ENCODE results near the gene GNAI3.

GNAI3 gene

DNA sequence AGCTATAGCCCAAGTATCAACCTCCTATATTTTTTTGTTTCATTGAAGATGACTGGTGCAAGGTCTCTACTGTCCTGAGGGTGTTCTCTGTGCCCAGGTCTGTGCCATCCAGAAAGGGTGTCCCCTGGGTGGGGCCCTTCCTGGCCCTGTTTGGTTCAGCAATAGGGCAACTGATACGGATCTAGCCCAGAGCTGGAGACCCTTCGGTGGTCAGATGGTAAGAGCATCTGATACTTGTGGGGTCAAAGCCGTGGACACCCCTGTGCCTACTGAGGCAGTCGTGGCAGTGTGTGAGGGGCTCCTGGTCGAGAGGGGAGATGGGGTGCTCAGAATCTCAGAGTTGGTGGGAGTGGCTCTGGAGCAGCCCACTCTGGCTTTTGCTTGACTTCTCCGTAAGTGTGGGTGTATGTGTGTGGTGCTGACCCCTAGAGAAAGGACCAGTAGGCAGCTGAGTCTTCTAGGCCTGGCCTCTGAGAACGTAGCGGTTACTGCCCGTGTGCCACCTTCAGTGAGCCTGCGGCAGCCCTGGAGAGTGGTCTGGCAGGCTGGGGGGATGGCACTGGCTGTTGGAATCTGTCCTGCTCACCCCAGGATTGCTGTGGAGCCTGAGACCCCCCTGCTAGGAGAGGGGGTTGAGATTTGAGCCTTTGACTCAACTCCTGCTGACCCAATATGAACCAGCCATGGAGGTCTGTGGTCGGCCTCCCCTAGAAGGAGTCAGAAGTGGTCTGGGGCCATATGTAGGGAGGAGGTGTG lies 73.9 kb downstream of the GNAI3 start:
- no peak for DNase-seq (ENCODE audit: low read depth in 2 of 2, low spot score in 1 of 2)

DNA sequence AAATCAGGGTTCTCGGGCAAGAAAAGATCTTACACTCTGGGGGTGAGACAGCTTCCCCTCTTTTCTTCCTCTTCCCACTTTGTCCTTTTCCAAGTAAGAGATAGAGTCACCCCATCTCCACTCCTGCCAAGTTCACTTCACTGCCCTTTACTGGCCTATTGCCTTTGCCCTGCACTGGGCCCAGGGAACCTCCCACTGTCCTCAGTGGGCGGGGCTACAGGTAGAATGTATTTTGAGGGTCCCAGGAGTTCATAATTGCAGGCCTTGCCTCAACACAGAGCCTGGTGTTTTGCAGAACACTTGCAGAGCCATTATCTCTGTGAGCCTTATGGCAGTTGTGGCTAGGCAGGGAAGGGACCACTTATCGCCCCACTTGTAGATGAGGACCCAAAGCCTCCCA lies 74.5 kb downstream of the GNAI3 start:
- DNase-seq (ENCODE audit: low read depth in 2 of 2, low spot score in 1 of 2), result no peak

DNA sequence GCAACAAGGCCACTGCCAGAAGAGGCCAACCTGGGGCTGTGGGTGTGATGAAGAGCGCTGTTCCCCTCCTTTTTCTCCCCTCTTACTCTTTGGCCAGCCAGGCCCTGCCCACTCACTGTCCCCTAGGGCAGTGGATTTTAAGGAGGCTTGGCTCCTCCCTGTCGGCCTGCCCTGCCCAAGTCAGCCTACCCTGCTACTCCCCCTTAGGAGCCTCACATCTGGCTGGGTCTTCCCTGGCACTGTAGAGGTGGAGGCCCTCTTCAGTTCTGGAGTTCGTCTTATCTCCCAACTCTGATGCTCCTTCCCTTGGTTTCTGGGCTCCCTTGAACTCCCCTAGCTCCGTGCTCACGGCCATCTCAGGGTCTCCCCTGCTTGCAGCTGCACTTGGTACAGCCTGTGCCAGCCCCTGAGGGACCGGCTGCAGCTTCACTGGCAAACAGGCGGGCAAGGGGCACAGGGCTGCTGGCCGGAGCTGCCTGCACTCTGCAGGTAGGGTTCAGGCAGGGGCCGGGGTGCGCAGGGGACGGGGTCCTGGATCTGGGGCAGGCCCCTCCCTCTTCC lies 75.3 kb downstream of the GNAI3 start:
- no peak for DNase-seq (ENCODE audit: low read depth in 2 of 2, low spot score in 1 of 2)

DNA sequence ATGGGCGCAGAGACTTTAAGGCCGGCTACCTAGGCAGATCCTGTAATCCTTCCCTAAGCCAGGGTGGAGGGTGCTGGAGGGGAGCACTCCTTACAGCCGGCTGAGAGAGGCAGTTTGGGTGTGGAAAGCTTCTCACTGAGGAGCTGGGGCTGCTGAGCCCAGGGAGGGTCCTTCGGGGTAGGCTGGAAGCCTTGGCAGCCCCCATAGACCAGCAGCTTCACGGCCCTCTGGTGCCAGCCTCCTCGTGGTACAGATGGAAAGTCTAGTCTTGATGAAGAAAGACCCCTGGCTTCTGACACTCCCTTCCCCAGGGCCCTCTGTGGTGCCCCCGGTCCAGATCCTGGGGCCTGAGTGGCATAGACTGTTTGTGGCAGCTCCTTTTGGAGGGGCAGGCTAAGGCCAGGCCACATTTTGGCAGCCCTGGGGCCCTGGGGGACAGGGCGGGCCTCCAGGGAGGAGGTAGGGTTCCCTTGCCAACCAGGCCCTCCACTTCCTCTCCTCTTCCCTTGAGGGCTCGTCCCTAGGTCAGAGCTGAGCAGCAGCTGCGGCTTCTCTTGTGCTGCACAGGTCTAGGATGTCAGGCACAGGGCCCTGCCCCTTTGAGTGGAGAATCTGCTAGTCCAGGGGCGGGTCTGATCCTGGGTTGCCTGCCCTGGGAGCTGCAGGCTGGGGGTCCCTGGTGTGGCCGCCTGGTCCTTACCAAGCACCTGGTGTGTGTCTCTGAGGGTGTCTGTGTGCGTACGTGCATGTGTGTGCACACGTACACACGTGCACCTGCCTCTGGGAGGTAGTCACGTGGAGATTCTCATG lies 76.0 kb downstream of the GNAI3 start:
- no peak for DNase-seq (ENCODE audit: low read depth in 2 of 2, low spot score in 1 of 2)

DNA sequence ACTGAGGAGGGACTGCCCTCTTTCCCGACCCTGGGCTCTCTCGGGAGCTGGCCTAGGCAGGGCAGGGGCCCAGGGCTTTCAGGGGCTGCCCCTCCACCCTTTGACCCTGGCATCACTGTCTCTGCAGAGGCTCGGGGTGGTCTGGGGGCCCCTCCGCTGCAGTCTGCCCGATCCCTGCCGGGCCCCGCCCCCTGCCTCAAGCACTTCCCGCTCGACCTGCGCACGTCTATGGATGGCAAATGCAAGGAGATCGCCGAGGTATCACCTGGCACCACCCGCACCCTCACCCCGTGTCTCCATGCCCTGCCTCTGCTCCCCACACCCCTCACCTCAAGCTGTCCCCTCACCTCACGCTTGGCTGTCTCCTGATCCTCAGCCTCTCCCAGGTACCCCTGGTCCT lies 76.8 kb downstream of the GNAI3 start:
- DNase-seq (ENCODE audit: low read depth in 2 of 2, low spot score in 1 of 2), result no peak

DNA sequence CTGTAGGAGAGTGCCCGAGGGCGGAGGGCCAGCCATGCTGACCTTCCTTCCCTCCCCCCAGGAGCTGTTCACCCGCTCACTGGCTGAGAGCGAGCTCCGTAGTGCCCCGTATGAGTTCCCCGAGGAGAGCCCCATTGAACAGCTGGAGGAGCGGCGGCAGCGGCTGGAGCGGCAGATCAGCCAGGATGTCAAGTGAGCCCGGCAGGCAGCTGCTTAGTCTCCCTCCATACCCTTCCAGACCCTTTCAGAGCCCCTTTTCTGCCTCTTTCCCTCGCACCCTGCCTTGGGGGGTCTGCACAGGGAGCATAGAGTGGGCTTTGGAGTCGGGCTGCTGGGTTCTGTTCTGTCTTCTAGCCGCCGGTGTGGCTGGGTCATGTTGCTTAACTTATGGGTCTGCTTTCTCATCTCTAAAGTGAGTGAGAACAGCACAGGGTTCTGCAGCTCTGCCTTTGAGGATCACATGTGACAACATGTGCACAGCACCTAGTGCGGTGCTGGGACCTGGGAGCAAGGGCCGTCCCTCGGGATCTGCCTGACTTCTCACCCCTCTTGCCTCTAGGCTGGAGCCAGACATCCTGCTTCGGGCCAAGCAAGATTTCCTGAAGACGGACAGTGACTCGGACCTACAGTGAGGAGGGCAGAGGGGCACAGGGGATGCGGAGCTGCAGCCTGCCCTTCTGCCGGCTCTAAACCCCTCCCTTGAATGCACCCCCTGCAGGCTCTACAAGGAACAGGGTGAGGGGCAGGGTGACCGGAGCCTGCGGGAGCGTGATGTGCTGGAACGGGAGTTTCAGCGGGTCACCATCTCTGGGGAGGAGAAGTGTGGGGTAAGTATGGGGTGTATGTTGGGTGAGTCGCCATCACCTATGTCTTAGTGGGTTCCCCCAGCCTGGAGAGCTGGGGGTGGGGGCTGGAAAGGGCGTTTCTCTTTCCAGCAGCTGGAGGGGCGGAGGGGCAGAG lies 77.5 kb downstream of the GNAI3 start:
- no peak for DNase-seq (ENCODE audit: low read depth in 2 of 2, low spot score in 1 of 2)

DNA sequence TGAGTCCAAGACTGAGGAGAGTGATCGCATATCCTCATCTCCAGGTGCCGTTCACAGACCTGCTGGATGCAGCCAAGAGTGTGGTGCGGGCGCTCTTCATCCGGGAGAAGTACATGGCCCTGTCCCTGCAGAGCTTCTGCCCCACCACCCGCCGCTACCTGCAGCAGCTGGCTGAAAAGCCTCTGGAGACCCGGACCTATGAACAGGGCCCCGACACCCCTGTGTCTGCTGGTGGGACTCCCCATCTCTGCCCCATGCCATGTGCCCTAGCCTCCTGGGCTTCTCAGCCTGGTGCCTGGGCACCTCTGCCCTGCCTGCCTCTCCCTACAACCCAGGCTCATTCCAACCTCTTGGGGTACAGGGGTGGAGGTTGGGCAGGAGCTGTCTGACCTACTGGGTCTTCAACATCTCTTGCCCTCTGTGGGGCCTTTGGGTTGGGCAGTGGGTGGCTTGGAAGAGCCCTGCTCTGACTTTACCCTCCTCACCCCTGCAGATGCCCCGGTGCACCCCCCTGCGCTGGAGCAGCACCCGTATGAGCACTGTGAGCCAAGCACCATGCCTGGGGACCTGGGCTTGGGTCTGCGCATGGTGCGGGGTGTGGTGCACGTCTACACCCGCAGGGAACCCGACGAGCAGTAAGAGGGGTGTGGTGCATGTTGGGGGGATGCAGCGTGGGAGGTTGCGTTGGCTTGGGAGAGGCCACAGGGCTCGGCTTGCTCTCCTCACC lies 78.4 kb downstream of the GNAI3 start:
- no peak for DNase-seq (ENCODE audit: low read depth in 2 of 2, low spot score in 1 of 2)

DNA sequence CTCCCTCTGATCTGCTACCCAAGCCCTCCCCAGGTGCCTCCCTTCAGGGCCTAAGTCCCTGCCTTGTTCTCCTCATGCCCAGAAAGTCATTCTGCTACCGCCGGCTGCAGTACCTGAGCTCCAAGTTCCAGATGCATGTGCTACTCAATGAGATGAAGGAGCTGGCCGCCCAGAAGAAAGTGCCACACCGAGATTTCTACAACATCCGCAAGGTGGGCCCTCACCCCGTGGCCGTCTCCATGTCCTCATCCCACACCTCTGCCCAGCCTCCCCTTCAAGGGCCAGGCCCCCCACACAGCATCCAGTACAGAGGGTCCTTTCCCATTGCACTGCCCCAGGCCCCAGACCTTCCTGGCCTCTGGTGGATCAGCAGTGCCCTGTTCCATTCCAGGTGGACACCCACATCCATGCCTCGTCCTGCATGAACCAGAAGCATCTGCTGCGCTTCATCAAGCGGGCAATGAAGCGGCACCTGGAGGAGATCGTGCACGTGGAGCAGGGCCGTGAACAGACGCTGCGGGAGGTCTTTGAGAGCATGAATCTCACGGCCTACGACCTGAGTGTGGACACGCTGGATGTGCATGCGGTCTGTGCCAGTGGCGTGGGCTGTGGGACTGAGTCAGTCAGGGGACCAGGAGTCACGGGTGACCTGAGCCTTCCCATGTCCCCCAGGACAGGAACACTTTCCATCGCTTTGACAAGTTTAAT lies 79.4 kb downstream of the GNAI3 start:
- no peak for DNase-seq (ENCODE audit: low read depth in 2 of 2, low spot score in 1 of 2)

DNA sequence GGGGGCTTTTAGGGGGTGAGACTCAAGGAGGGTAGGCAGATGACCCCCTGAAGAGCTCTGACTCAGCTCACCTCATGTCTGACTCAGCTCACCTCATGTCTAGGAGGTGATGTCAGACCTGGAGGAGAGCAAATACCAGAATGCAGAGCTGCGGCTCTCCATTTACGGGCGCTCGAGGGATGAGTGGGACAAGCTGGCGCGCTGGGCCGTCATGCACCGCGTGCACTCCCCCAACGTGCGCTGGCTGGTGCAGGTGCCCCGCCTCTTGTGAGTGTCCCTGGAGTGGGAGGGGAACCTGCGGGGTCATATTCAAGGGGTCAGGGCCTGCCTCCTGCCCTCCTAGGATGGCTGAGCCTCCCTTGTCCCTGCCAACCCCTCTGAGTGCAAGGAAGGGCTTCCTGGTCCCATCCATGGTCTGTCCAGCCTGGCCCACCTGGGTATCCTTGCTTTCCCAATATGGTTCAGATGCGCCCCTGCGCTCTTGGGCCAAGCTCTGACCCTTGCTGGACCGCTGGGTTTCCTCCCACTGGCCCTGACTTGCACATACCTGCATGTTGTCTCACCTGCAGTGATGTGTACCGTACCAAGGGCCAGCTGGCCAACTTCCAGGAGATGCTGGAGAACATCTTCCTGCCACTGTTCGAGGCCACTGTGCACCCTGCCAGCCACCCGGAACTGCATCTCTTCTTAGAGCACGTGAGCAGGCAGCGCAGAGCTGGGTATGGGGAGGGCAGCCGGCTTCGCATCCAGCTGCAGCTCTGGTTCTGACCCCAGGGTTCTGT lies 80.3 kb downstream of the GNAI3 start:
- no peak for DNase-seq (ENCODE audit: low read depth in 2 of 2, low spot score in 1 of 2)

DNA sequence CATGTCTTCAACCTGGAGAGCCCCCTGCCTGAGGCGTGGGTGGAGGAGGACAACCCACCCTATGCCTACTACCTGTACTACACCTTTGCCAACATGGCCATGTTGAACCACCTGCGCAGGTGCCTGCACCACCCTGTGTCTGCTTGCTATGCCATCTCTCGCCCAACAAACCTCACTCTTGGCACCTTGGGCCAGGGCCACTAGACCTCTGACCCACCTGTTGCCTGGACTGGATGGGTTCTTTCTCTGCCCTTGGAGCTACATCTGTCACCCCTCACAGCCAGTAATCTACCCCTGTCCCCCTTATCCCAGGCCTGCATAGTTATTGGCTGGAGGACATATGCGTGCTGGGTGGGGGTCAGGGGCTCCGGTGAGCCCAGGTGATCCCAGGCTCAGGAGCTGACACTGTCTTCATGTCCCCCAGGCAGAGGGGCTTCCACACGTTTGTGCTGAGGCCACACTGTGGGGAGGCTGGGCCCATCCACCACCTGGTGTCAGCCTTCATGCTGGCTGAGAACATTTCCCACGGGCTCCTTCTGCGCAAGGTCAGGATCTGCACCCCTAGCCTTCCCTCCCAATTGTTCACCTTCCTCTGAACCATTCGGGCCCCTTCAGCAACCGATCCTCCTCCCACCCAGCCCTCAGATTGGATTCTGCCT lies 81.1 kb downstream of the GNAI3 start:
- no peak for DNase-seq (ENCODE audit: low read depth in 2 of 2, low spot score in 1 of 2)

DNA sequence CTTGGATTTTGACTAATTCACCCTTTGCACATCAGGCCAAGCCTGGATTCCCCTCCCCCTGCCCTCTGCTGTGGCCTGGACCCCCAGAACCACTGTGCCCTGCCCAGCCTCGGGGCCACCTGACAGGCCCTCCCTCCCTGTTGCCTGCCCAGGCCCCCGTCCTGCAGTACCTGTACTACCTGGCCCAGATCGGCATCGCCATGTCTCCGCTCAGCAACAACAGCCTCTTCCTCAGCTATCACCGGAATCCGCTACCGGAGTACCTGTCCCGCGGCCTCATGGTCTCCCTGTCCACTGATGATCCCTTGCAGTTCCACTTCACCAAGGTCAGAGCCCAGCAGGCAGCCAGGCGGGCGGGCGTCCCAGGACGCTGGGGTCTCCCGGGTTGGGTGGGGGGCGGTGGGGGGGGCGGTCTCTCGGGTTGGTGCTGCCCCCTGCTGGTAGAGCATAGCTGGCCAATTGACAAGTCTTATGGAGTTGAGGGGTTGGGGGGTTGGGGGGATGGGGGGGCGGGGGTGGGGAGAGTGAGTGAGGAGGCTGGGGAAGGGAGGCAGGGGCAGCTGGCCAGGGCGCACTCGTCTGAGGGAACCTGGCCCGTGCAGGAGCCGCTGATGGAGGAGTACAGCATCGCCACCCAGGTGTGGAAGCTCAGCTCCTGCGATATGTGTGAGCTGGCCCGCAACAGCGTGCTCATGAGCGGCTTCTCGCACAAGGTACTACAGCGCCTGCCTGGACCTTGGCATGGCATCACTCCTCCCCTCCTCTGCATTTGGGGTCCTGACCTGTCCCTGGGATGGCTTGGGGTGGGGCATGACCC lies 81.9 kb downstream of the GNAI3 start:
- DNase-seq (ENCODE audit: low read depth in 2 of 2, low spot score in 1 of 2), result no peak

DNA sequence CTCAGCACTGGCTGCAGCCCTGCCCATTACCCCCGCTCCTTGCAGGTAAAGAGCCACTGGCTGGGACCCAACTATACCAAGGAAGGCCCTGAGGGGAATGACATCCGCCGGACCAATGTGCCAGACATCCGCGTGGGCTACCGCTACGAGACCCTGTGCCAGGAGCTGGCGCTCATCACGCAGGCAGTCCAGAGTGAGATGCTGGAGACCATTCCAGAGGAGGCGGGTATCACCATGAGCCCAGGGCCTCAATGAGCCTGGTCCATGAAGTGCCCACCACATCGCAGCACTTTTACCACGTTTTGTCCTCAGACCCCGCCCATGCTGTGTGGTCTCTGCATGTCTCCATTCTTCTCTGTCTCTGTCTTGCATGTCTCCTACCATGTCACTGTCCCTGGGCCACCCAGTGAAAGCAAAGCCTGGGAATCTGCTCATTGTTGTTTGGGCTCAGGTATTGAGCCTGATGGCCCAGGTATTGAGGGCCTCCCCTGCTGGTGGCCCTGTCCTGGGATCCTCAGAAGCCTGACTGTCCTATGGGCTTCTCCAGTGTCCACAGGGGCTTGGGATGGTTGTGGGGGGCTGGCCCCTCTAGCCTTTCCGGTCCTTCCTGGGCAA lies 82.6 kb downstream of the GNAI3 start:
- DNase-seq (ENCODE audit: low read depth in 2 of 2, low spot score in 1 of 2), result no peak

DNA sequence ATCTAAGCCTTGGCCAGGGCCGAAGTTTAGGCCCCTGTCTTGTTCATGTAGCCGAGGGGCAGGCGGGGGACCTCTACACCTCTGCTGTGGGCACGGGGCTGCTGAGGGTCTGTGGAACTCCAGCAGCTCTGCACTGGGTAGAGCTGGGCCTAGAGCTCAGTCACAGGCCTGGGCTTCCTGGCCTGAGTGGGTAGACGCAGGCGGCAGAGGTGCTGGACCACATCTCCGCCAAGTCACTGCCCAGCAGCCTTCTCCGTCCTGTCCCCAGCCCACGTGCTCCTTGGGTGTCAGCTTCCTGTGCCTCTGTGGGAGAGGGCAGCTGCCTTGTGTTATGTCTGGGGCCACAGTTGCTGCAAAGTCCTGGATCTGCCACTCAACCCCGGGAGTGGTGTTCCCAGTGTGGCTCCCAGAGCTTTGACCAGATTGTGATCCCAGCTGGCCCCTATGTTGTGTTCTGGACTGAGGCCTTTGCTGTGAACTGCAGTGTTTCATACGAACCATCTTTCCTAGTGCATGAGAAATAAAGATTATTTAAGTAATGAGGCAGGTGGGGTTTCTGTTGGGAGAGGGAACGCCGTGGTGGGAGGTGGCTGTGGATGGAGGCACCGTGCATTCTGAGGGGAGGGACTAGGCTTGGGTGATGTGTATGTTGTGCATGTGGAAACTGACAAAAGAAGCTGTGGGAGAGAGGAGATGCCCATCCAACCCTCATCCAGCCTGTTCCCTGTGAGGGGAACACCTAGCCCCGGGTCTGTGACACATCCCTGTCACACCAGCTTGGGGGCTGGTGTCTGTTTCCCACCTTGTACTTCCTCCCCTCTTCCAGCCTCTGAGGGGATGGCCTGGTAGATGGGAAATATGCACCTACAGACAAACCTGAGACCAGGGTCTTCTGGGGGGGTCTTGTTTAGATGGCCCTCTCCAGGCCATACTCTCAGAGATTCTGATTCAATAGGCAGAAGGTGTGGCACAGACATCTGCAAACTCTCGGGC lies 83.4 kb downstream of the GNAI3 start:
- DNase-seq (ENCODE audit: low read depth in 2 of 2, low spot score in 1 of 2), result no peak

DNA sequence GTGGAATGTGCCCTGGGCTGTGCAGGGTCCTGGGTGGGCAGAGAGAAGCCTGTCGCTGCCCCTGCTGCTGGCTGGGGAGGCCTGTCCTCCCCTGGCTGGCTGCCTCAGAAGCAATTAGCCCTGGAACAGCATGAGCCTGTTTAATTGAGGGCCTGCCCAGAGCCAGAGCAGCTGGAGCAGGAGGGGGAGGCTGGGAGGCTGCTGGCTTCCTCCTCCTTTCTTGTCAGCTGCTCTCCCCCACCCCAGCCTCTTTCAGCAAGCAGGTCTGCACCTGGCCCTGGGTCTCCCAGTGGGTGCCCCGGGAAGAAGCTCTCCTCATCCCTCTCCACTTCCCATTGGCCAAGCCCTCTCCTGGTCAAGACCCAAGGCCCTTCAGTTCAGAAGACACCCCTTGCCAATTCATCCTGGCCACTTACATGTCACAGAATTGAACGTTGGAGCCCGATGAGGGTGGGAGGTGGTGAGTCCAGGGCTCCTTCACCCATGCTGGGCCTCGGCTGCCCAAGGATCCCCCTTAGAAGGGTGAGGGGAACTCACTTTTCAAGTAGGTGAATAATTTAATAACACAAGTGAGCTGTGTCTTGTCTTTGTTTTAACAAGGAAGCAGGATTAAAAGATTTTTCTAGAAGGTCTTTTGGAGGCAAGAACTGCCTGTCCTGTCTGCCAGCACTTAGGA lies 84.4 kb downstream of the GNAI3 start:
- no peak for DNase-seq (ENCODE audit: low read depth in 2 of 2, low spot score in 1 of 2)

DNA sequence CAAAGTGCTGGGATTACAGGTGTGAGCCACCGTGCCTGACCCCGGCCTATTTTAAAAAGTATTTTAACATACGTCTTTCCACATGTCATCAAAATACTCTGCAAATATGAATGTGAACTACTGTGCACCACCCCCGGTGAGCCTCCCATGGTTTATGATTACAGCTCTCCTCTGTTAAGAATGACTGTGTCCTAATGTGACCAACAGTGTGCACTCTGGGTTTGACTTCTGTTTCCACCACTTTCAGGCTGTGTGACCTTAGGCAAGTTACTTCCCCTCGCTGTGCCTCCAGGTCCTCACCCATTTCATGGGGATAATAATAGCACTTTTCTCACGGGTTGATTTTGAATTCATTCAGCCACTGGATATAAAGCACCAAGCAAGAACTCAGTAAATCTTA lies 85.9 kb downstream of the GNAI3 start:
- no peak for DNase-seq (ENCODE audit: low read depth in 2 of 2, low spot score in 1 of 2)
